Measurements from ENCODE around the gene WASF2. TPM values are rescaled to one million over a fixed set of nuclear protein-coding genes. Genes with fewer than 3 reads are reported as not detected.
A peak's percentile ranks its signal among the peaks of the same experiment; 100 is the strongest.

The WASF2 gene
- total and polyA plus RNA-seq, 2 of the 4 experiments (the other 2 are of a cell fraction) = 7.9 to 45.4 TPM

- Histone ChIP-seq H3K4me2 (ENCODE audit: low read depth, low read length) (no peak overlapping the region; the same call in 1 of the 2 replicates), H2AFZ (replicated peaks; ENCODE audit: low read length, poor library complexity) (peak overlapping the region; percentile 40), H2AK5ac (ENCODE audit: low read depth, low read length) (peak overlapping the region; percentile 88; the same call in 1 of the 2 replicates), H3K18ac (ENCODE audit: low read depth, low read length) (no peak overlapping the region), H3K14ac (replicated peaks; ENCODE audit: low read depth, low read length) (no peak overlapping the region), H3K4me1 (ENCODE audit: control insufficient read depth, insufficient read depth, low read length) (peaks cover 42% of the 10 kb centered on the region), H3K56ac (ENCODE audit: extremely low read depth, insufficient read depth, low read length) (no peak overlapping the region), H2BK5ac (ENCODE audit: low read depth, low read length, poor library complexity, severe bottlenecking) (no peak overlapping the region), H3K23ac (ENCODE audit: low read depth, low read length) (no peak overlapping the region), H3K4me3 (ENCODE audit: insufficient read depth, low read depth, low read length) (no peak overlapping the region), H4K5ac (ENCODE audit: low read depth, low read length) (no peak overlapping the region), H3K9ac (ENCODE audit: low read depth, low read length) (no peak overlapping the region; the same call in 1 of the 2 replicates), H4K91ac (ENCODE audit: insufficient read depth, low read depth, low read length) (no peak overlapping the region), H3K4ac (ENCODE audit: low read depth, low read length) (no peak overlapping the region), H3K27ac (ENCODE audit: insufficient read depth, low read length) (no peak overlapping the region), H3K9me3 (ENCODE audit: control insufficient read depth, insufficient read depth, low read length) (no peaks in the 10 kb centered on the region), H2AK9ac (replicated peaks; ENCODE audit: low read depth, low read length, poor library complexity) (peak overlapping the region; percentile 93), H3K79me1 (ENCODE audit: low read depth in 1 of 2, low read length in 2 of 2) (peaks cover 0 to 16% of the 10 kb centered on the region in 2 experiments; a peak in 2 of 4 replicates), H4K8ac (ENCODE audit: low read depth in 2 of 2, low read length in 2 of 2) (no peak overlapping the region; a peak in 1 of 4 replicates), H2BK20ac (ENCODE audit: low read depth, low read length) (no peak overlapping the region), H3K9me1 (ENCODE audit: insufficient read depth, low read length) (peaks cover 19% of the 10 kb centered on the region), H3K36me3 (ENCODE audit: control insufficient read depth, insufficient read depth, low read length) (no peaks in the 10 kb centered on the region), H4K20me1 (ENCODE audit: insufficient read depth, low read length) (no peaks in the 10 kb centered on the region), H3K27me3 (ENCODE audit: control insufficient read depth, insufficient read depth, low read length) (no peaks in the 10 kb centered on the region), H2BK15ac (ENCODE audit: low read depth, low read length) (0 out of 3 replicates have a peak overlapping the region, but pooled peaks have one; percentile 49), H2BK120ac (ENCODE audit: low read depth, low read length) (no peak overlapping the region)
- 15% methylated on average over 4 of the region's 27 CpGs; no CpG with 5 or more reads in 1 of the 2 experiments for WGBS, 2 experiments (ENCODE audit: extremely low coverage in 2 of 2, insufficient read length in 1 of 2)
- TF ChIP-seq MAZ (IDR thresholded peaks at IDR 0.05; ENCODE audit: borderline replicate concordance, low read depth, low read length) (peak; percentile 40; the same call in 1 of the 2 replicates), POLR2A (IDR thresholded peaks at IDR 0.05; ENCODE audit: low read depth, low read length) (no peak), MXI1 (IDR thresholded peaks at IDR 0.05; ENCODE audit: borderline replicate concordance, low read depth, low read length) (0 out of 2 replicates have a peak, but pooled peaks have one; percentile 37)
- dilution Hi-C loops (cut with HindIII; ENCODE audit: low sequenced_read_pairs, unreplicated experiment) (no loop called here), intact Hi-C loops (cut with micrococcal nuclease) (loop anchor here (1.0 kb wide), 1 partner anchor 109 kb away; no protein-coding TSS in a partner anchor), in situ Hi-C loops (cut with MboI; ENCODE audit: low sequenced_read_pairs) (no loop called here)
- ChIA-PET CTCF (no interaction called here), POLR2A (ENCODE audit: unreplicated experiment) (no interaction called here)
- ATAC-seq (ENCODE audit: low read depth) (peak; percentile 18), DNase-seq (peak; percentile 85)
- BruUV-seq (replicated peaks) = no TSS peak
These were observed 37.4 kb upstream of the WASF2 start for GRCh38 chr1:27527223-27527889.
